H1 (cell line): ENCODE measurements around the gene PCDHGB6. TPM values are rescaled to one million over a fixed set of nuclear protein-coding genes. Genes with fewer than 3 reads are reported as not detected.

Experiments
- SIN3A ChIP-seq, 2 experiments: IDR thresholded peaks in 1 of 2; conservative IDR thresholded peaks in 1 of 2; 2 replicates each; pipeline ENCODE4 v1.6.1; 2011 to 2012; ENCODE audit warnings: low read length in 2 of 2, improper control_type of control experiment in 1 of 2, low read depth in 1 of 2, mild to moderate bottlenecking in 1 of 2
- polyA plus RNA-seq, 7 experiments: library from polyadenylated mRNA; depleted of rRNA in 3 of 7; stranded (reverse) in 5 of 7; unstranded in 2 of 7; fragments of >200 nt in 5 of 7; fragments of 200-250 nt in 2 of 7; gene quantifications; 1 replicate in 5 of 7; 2 replicates in 1 of 7; 4 replicates in 1 of 7; pipeline versions ENCODE4 v1.2.1 to v1.2.3, GENCODE V29; 2011 to 2013; ENCODE audit warnings: missing spikeins in 2 of 7, mixed read lengths in 2 of 7
- total RNA-seq: library from RNA; stranded (reverse); fragmentation: NEBNext Ultra II Directional; extraction: Animal tissue kit (Norgen Biotek cat#: 25700); gene quantifications from 2 replicates; pipeline ENCODE4 v1.2.1, GENCODE V29; 2021
- TF ChIP-seq, protein P1 (sequence below), 3 experiments: IDR thresholded peaks; 1 replicate in 2 of 3; 2 replicates in 1 of 3; pipeline versions ENCODE4 v1.5.1 to v1.6.1; 2011; ENCODE audit warnings: low read length in 3 of 3, mild to moderate bottlenecking in 3 of 3, inconsistent platforms in 2 of 3, low read depth in 1 of 3, moderate library complexity in 1 of 3; ENCODE audit not compliant: insufficient read depth in 1 of 3; ENCODE audit errors: control extremely low read depth in 1 of 3

The PCDHGB6 gene
- total and polyA plus RNA-seq, 2 of the 8 experiments (the other 6 are each of a cell fraction or from before 2014, with no cell fraction given), result 3.4 to 4.1 TPM

DNA sequence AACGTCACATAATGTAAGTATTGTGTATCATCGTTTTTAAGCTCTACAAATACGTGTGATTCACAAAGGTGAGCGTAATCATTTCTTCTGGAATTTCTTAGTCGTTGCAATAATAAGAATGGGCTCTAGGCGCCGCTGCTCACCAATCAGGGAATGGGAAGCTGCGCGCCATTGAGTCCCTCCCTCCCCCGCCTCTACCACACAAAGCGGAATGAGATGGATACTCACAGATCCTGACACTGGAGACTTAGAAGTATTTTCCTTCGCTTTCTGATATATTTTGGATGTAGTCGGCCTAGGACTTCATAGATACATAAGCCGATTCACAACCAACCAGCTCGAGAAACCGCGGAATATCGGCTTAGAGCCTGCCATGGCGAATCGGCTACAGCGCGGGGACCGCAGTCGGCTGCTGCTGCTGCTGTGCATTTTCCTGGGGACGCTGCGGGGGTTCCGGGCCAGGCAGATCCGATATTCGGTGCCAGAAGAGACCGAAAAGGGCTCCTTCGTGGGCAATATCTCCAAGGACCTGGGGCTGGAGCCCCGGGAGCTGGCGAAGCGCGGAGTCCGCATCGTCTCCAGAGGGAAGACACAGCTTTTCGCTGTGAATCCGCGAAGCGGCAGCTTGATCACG is 13.2 kb downstream of the PCDHGB6 start, which contains the start of gene PCDHGA11 (continued):
- TF ChIP-seq, protein P1, sequence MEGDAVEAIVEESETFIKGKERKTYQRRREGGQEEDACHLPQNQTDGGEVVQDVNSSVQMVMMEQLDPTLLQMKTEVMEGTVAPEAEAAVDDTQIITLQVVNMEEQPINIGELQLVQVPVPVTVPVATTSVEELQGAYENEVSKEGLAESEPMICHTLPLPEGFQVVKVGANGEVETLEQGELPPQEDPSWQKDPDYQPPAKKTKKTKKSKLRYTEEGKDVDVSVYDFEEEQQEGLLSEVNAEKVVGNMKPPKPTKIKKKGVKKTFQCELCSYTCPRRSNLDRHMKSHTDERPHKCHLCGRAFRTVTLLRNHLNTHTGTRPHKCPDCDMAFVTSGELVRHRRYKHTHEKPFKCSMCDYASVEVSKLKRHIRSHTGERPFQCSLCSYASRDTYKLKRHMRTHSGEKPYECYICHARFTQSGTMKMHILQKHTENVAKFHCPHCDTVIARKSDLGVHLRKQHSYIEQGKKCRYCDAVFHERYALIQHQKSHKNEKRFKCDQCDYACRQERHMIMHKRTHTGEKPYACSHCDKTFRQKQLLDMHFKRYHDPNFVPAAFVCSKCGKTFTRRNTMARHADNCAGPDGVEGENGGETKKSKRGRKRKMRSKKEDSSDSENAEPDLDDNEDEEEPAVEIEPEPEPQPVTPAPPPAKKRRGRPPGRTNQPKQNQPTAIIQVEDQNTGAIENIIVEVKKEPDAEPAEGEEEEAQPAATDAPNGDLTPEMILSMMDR (IDR thresholded peaks at IDR 0.05; ENCODE audit: control extremely low read depth in 1 of 3, insufficient read depth in 1 of 3, low read depth in 1 of 3, low read length in 3 of 3), result peak; percentile 59 to 77 (median 75)
- TF ChIP-seq SIN3A (conservative IDR thresholded peaks at IDR 0.05 in 1 of 2, IDR thresholded peaks at IDR 0.05 in 1 of 2; ENCODE audit: low read depth in 1 of 2, low read length in 2 of 2), result no peak
- TF ChIP-seq, all 59 proteins: peak for 4
